Activated B cell treated with CpG ODN at 0.5 μM for 24 hours (primary cell): ENCODE results near the gene PRKG1. TPM values are rescaled to one million over a fixed set of nuclear protein-coding genes. Genes with fewer than 3 reads are reported as not detected.

Experiments
- ATAC-seq: fragments of 200-7000 bp; cut with Tn5 transposase; one replicate; pipeline ENCODE4 v1.10.0; 2021; ENCODE audit warnings: low read depth, mild to moderate bottlenecking, moderate library complexity
- CTCF ChIA-PET: fragments of 350-600 bp; sonication (Branson Sonifier 250); formaldehyde crosslinking; loops from one replicate; lab custom pipeline; 2021; ENCODE audit warnings: antibody characterized with exemption; lab: Charles Lee
- POLR2A ChIA-PET: fragments of 350-600 bp; sonication (Branson Sonifier 250); formaldehyde crosslinking; loops from one replicate; lab custom pipeline; 2021; ENCODE audit warnings: antibody characterized with exemption; lab: Charles Lee
- DNase-seq: peaks from one replicate; pipeline ENCODE4 v3.0.0; 2022
- H3K27ac Mint-ChIP-seq: one replicate; pipeline ENCODE4 v1.8.0; 2020; ENCODE audit warnings: mixed read lengths
- H3K27me3 Mint-ChIP-seq: one replicate; pipeline ENCODE4 v1.8.0; 2021; ENCODE audit warnings: mixed read lengths
- H3K36me3 Mint-ChIP-seq: one replicate; pipeline ENCODE4 v1.8.0; 2021; ENCODE audit warnings: low read depth, mixed read lengths
- H3K4me1 Mint-ChIP-seq: one replicate; pipeline ENCODE4 v1.8.0; 2021; ENCODE audit warnings: mixed read lengths
- H3K4me3 Mint-ChIP-seq: one replicate; pipeline ENCODE4 v1.8.0; 2020; ENCODE audit warnings: mild to moderate bottlenecking, mixed read lengths
- H3K9me3 Mint-ChIP-seq: one replicate; pipeline ENCODE4 v1.8.0; 2020; ENCODE audit warnings: mixed read lengths
- CTCF ChIP-seq: fragments of 200-600 bp; IDR thresholded peaks from one replicate; pipeline ENCODE4 v1.8.0; 2022; ENCODE audit warnings: antibody characterized with exemption, mild to moderate bottlenecking
- intact Hi-C: fragments of 100-400 bp; cut with micrococcal nuclease; formaldehyde crosslinking; loops from one replicate; pipeline ENCODE4 v1.15.1; 2024
- total RNA-seq: library from RNA; stranded (reverse); gene quantifications from 2 replicates; pipeline ENCODE4 v1.2.3, GENCODE V29; 2022

Gene PRKG1
- total RNA-seq, 1 donor from 2014 or later: not detected

- no peaks in the 10 kb centered on the region for H3K27me3 Mint-ChIP-seq
- no peaks in the 10 kb centered on the region for H3K9me3 Mint-ChIP-seq
- intact Hi-C loops: no loop called here
- no peak for TF ChIP-seq CTCF
- no peak overlapping the region for H3K4me3 Mint-ChIP-seq
- DNase-seq: no peak
- H3K36me3 Mint-ChIP-seq: no peaks in the 10 kb centered on the region
- no peaks in the 10 kb centered on the region for H3K4me1 Mint-ChIP-seq
- no peak for ATAC-seq
- no peak overlapping the region for H3K27ac Mint-ChIP-seq
- CTCF ChIA-PET: no interaction called here
- POLR2A ChIA-PET: no interaction called here
These were observed 8.1 kb upstream of the PRKG1 start for GRCh38 chr10:51066231-51066630.

GRCh38 chr10:51072210-51072609 lies 2.1 kb upstream of the PRKG1 start:
- no peak for TF ChIP-seq CTCF
- intact Hi-C loops: no loop called here
- ChIA-PET POLR2A (no interaction called here), CTCF (no interaction called here)
- H3K9me3 Mint-ChIP-seq: no peaks in the 10 kb centered on the region
- H3K27me3 Mint-ChIP-seq: peaks cover 37% of the 10 kb centered on the region
- no peaks in the 10 kb centered on the region for H3K36me3 Mint-ChIP-seq
- ATAC-seq (no peak), DNase-seq (no peak)
- peaks cover 23% of the 10 kb centered on the region for H3K4me1 Mint-ChIP-seq
- no peak overlapping the region for H3K27ac Mint-ChIP-seq
- H3K4me3 Mint-ChIP-seq: no peak overlapping the region

GRCh38 chr10:51072921-51073434 lies 1.3 kb upstream of the PRKG1 start:
- Mint-ChIP-seq H3K27me3 (peaks cover 37% of the 10 kb centered on the region), H3K27ac (no peak overlapping the region), H3K4me1 (peaks cover 23% of the 10 kb centered on the region), H3K9me3 (no peaks in the 10 kb centered on the region), H3K4me3 (no peak overlapping the region), H3K36me3 (no peaks in the 10 kb centered on the region)
- no peak for TF ChIP-seq CTCF
- DNase-seq (no peak), ATAC-seq (no peak)
- POLR2A ChIA-PET: no interaction called here
- intact Hi-C loops: no loop called here
- CTCF ChIA-PET: no interaction called here

- intact Hi-C loops: no loop called here
- no peaks in the 10 kb centered on the region for H3K36me3 Mint-ChIP-seq
- DNase-seq: no peak
- peak overlapping the region; percentile 76 for H3K4me3 Mint-ChIP-seq
- H3K27me3 Mint-ChIP-seq: peaks cover 37% of the 10 kb centered on the region
- H3K27ac Mint-ChIP-seq: no peak overlapping the region
- no peak for TF ChIP-seq CTCF
- no peak for ATAC-seq
- ChIA-PET POLR2A (interaction anchor here (0.6 kb wide), 1 partner anchor 1119 kb away, joined by 7 read pairs; no protein-coding TSS in a partner anchor), CTCF (no interaction called here)
- H3K9me3 Mint-ChIP-seq: no peaks in the 10 kb centered on the region
- peaks cover 23% of the 10 kb centered on the region for H3K4me1 Mint-ChIP-seq
These were observed 642 bp upstream of the PRKG1 start for GRCh38 chr10:51073453-51074237.

- Mint-ChIP-seq H3K27me3 (peaks cover 37% of the 10 kb centered on the region), H3K4me3 (peak overlapping the region; percentile 76), H3K36me3 (no peaks in the 10 kb centered on the region), H3K27ac (no peak overlapping the region), H3K9me3 (no peaks in the 10 kb centered on the region), H3K4me1 (peaks cover 23% of the 10 kb centered on the region)
- CTCF ChIA-PET: no interaction called here
- ATAC-seq: no peak
- TF ChIP-seq CTCF: no peak
- POLR2A ChIA-PET: no interaction called here
- DNase-seq: no peak
- intact Hi-C loops: no loop called here
These were observed 971 bp downstream of the PRKG1 start for GRCh38 chr10:51075043-51075872.
